Measurements from ENCODE around the gene BAIAP3. TPM values are rescaled to one million over a fixed set of nuclear protein-coding genes. Genes with fewer than 3 reads are reported as not detected.

BAIAP3 gene, protein sequence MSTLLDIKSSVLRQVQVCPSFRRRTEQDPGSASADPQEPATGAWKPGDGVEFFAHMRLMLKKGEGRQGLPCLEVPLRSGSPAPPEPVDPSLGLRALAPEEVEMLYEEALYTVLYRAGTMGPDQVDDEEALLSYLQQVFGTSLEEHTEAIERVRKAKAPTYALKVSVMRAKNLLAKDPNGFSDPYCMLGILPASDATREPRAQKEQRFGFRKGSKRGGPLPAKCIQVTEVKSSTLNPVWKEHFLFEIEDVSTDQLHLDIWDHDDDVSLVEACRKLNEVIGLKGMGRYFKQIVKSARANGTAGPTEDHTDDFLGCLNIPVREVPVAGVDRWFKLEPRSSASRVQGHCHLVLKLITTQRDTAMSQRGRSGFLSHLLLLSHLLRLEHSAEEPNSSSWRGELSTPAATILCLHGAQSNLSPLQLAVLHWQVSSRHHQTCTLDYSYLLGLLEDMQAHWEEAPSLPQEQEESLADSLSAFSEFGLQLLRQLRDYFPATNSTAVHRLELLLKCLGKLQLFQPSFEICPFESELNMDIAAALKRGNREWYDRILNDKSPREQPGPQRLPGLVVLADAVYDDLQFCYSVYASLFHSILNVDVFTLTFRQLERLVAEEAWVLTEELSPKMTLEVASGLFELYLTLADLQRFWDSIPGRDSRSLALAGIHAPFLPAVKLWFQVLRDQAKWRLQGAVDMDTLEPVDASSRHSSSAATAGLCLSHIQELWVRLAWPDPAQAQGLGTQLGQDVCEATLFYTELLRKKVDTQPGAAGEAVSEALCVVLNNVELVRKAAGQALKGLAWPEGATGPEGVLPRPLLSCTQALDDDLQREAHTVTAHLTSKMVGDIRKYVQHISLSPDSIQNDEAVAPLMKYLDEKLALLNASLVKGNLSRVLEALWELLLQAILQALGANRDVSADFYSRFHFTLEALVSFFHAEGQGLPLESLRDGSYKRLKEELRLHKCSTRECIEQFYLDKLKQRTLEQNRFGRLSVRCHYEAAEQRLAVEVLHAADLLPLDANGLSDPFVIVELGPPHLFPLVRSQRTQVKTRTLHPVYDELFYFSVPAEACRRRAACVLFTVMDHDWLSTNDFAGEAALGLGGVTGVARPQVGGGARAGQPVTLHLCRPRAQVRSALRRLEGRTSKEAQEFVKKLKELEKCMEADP
- 0.66 and 2.4 TPM in 2 replicates for total RNA-seq

DNA sequence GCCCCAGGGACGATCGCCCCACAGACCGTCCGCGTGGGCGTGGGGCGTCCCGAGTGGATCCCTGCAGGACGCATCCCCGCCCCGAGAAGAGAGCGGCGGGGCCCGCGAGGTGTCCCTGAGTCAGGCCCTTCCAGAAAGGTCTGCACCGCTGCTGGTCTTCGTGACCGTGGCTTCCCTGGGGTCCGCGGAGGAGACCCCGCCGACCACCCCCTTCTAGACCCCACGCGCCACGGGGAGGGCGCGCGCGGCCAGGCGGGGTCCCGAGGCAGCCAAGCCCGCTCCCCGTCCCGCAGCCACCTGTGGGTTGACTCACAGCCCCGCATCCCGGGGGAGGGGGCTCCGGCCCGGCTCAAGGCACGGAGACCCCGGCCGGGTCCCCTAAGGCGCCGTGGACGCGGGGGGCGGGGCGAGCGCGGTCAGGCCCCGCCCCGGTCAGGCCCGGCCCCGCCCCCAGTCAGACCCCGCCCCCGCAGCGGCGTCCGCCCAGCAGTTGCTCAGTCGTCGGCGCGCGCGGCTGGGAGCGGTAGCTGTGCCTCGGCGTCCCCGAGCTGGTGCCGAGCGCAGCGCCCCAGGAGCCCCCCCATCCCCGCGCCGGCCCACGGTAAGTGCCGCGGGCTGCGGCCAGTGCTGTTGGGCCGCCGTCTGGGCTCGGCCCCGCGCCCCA, at the start of gene BAIAP3:
BAIAP3 (plus strand) TSS at position 497 of the 664 bp plus-strand sequence. CDS start 4,905 bp downstream, outside the sequence.

DNA sequence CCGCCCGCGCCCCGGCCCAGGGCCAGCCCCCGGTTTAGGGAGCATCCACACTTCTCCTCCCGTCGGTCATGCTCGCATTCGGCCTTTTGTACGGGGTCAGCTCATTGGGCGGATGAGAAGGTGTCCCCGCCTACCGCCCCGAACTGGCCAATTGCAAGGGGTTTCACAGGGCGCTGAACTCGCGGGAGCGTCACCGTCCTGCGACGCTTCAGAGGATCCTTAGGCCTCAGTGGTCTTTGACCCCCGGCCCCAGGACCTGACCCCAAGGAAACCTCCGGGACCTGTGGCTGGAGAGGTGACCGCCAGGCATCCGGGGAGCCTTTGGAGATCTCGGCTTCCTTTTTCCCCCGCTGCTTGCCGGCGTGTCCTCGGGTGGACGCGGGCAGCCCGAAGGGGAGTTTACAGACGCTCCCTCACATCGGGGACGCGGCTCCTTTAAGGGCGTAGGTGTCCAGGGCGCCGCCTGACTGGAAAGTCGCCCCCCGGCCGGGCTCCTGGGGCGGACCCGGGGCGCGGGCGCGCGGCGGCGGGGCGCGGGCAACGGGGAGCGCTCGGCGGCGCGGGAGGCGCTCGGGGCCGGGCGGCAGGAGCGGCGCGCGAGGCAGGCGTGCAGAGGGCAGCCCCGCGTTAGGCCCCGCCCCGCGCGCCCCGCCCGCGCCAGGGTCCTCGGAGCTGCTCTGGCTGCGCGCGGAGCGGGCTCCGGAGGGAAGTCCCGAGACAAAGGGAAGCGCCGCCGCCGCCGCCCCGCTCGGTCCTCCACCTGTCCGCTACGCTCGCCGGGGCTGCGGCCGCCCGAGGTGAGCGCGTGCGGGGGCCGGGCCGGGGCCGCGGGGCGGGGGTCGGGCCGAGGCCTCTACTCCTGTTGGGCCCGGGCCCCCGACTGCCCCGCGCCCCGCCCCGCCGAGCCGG, 24.2 kb upstream of the BAIAP3 start, which contains the start of gene UBE2I:
UBE2I (plus strand) TSS at position 660 of the 909 bp plus-strand sequence. CDS start 4,395 bp downstream, outside the sequence.

DNA sequence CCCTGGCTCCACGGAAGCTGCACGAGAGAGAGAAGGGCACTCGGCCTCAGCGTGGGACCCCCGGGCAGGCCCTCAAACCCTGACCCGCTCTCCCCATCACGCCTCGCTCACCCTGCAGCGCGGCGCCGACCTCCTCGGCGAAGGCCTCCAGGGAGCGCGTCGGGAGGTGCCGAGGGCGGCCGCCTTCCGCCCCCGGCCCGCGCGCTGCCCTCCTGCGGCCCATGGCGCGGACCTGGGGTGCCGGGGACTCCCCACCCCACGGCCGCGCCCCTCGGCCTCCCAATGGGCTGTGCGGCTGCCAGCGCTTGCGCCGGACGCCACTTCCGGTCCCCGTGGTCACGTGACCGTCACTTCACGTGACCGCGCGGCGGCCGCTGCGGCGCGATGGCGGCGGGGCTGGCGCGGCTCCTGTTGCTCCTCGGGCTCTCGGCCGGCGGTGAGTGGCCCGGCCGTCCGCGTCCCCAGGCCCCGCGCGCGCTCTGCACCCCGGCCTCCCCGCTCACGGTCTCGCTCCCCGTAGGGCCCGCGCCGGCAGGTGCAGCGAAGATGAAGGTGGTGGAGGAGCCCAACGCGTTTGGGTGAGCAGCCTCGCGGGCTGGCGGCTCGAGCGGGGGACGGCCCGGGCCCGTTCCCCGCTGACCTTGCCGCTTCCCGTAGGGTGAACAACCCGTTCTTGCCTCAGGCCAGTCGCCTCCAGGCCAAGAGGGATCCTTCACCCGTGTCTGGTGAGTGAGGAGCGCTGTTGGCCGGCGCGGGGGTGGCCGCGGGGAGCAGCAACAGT, 18.3 kb downstream of the BAIAP3 start, which contains the start of the genes GNPTG and TSR3:
GNPTG (plus strand) TSS at position 350 of the 781 bp plus-strand sequence; CDS start at position 385, 35 bp downstream.
TSR3 (minus strand) TSS at position 297 of the 781 bp plus-strand sequence; CDS start at position 223, 74 bp downstream.

Other genes with a start within 250 kb of the BAIAP3 start
- gene C1QTNF8, start 237.4 kb upstream of the BAIAP3 start, total RNA-seq: not detected in 2 replicates
- gene CACNA1H, start 180.5 kb upstream of the BAIAP3 start, total RNA-seq: 0.66 and 2.4 TPM in 2 replicates
- not detected in 2 replicates for gene TPSG1, start 108.4 kb upstream of the BAIAP3 start, total RNA-seq
- gene TPSB2, start 103.5 kb upstream of the BAIAP3 start, total RNA-seq: not detected in 2 replicates
- gene TPSAB1, start 92.9 kb upstream of the BAIAP3 start, total RNA-seq: not detected in 2 replicates
- not detected in 2 replicates for gene TPSD1, start 77.6 kb upstream of the BAIAP3 start, total RNA-seq
- 63.9 and 86.0 TPM in 2 replicates for gene UBE2I, start 24.0 kb upstream of the BAIAP3 start, total RNA-seq
- 43.1 and 73.6 TPM in 2 replicates for gene TSR3, start 18.2 kb downstream of the BAIAP3 start, total RNA-seq
- 30.6 and 67.2 TPM in 2 replicates for gene GNPTG, start 18.3 kb downstream of the BAIAP3 start, total RNA-seq
- 8.2 and 9.4 TPM in 2 replicates for gene UNKL, start 81.1 kb downstream of the BAIAP3 start, total RNA-seq
- 13.1 and 17.0 TPM in 2 replicates for gene UQCC4, start 87.1 kb downstream of the BAIAP3 start, total RNA-seq
- not detected in 2 replicates for gene PERCC1, start 97.4 kb downstream of the BAIAP3 start, total RNA-seq
- 0.14 and 0.88 TPM in 2 replicates for gene CCDC154, start 110.9 kb downstream of the BAIAP3 start, total RNA-seq
- 74.9 and 195 TPM in 2 replicates for gene CLCN7, start 141.4 kb downstream of the BAIAP3 start, total RNA-seq
- gene PTX4, start 155.3 kb downstream of the BAIAP3 start, total RNA-seq: 0.29 TPM in 1 of 2 replicates, not detected in the other
- gene TELO2, start 159.7 kb downstream of the BAIAP3 start, total RNA-seq: 17.3 and 30.4 TPM in 2 replicates
- gene TMEM204, start 200.0 kb downstream of the BAIAP3 start, total RNA-seq: 9.6 and 39.7 TPM in 2 replicates